AG08396 (cell line): ENCODE results near the gene BZW1.

ENCODE experiments used
- DNase-seq: peaks from one replicate; pipeline ENCODE4 v3.0.0; 2012; ENCODE audit warnings: low spot score, mixed read lengths

Gene BZW1

DNA sequence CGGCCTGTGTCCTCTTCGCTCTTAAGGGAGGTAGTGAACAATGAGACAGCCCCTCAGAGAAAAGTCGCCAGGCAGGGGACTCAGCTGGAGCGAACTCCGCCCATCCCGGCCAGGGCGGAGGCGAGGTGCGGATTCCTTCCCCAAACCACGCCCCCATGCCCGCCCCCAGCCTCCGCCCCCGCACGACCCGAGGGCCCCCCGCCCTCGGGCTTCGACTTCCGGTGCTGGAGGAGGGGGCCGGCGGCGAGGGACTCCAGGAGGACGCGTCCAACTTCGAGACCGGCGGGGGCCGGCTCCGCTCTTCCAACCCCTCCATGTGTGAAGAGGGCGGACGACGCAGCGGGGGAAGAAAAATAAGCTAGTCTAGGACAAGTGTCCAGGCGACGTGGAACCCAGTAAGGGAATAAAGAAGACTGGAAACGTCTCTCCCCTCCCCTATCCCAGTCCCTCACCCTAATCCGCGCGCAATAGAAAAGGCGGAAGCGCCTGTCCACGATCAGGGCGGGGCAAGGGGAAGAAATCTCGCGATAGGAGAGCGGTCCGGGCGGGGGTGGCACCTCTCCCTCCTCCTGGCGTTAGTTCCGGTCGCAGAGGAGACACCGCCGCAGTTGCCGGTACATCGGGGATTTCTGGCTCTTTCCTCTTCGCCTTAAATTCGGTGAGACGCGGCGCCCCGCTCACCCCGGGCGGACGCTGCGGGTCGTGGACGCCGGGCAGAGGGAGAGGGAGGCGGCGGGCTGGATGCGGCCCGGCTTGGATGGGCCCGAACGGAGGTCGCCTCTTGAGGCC, at the start of gene BZW1:
TSS of gene BZW1 (plus strand) at position 578 of the 789 bp plus-strand sequence. CDS start 1,308 bp downstream, outside the sequence.
- peak; percentile 98 for DNase-seq

DNA sequence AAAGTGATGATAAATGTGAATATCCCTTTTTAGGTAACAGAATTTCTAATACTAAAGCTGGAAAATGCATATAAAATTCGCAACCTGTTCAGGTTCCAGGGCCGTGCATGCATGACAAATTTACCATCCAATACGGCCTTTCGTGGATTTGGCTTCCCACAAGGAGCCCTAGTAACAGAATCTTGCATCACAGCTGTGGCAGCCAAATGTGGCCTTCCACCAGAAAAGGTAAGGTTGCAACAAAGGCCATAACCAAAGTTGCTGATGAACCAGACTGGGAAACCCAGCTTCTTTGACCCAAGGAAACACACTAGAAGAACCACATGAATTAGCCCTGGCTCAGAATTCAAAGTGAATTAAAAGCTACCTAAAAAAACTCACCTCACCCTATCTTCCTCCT, 49.6 kb upstream of the BZW1 start:
- no peak for DNase-seq

GRCh38 chr2:200763422-200763821, 48.3 kb upstream of the BZW1 start:
- no peak for DNase-seq

DNA sequence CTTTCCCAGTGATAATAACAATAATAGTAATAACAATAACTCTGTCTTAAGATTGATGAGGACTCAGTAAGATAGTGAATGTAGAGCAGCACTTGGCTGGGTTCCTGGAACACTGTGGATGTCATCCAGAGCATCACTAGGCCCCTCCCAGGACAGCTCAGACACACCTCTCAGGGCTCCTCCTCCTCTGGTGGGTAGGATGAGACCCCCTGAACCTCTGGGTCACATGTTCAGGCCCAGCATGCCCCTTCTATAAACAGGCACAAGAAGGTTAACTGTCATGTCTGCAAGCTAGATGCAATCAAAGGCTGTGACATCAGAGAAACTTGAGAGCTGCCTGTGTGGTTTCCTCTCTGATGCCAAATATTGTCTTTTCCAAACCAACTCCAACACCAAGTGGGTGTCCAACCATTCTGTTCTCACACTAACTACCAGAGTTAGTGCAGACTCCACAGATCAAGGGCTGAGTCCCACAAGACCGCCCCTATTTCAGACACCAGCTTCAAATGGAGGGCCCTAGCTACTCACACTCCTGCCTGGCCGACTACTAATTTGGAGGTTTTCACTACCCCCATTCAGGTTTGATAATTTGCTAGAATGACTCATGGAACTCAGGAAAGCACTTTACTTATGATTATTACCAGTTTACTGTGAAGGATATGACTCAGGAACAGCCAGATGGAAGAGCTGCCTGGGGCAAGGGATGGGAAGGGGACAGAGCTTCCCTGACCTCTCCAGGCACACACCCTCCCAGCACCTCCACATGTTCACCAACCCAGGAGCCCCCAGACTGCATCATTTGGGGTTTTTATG, 46.4 kb upstream of the BZW1 start:
- peak; percentile 58 for DNase-seq

DNA sequence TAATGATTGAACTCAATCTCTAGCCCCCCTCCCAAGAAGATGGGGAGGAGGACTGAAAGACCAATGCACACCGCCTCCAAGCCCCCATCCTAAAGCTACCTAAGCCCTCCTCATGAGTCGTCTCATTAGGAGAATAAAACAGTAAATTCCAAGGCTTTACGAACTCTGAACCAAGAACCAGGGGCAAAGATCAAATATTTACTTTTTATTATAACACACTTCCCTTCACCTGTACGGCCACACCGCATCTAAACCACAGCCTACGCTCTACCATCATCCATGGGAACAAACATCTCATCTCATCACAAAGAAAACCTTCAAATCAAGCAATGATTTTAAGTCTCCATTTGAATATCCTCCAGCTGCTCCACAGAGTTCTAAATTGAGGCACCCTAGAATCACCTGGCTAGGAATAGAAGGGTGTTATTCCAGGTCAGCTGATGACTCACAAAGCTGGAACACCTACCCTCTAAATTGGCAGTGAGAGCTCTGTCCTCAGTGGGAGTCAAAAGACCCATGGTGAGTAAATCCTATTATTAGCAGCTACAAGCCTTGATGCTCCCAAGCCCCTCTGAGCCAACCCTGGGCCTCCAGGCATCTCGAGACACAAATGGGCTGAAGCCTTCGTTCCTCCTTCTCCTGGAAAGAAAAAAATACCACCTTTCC, 45.6 kb upstream of the BZW1 start:
- DNase-seq: no peak

DNA sequence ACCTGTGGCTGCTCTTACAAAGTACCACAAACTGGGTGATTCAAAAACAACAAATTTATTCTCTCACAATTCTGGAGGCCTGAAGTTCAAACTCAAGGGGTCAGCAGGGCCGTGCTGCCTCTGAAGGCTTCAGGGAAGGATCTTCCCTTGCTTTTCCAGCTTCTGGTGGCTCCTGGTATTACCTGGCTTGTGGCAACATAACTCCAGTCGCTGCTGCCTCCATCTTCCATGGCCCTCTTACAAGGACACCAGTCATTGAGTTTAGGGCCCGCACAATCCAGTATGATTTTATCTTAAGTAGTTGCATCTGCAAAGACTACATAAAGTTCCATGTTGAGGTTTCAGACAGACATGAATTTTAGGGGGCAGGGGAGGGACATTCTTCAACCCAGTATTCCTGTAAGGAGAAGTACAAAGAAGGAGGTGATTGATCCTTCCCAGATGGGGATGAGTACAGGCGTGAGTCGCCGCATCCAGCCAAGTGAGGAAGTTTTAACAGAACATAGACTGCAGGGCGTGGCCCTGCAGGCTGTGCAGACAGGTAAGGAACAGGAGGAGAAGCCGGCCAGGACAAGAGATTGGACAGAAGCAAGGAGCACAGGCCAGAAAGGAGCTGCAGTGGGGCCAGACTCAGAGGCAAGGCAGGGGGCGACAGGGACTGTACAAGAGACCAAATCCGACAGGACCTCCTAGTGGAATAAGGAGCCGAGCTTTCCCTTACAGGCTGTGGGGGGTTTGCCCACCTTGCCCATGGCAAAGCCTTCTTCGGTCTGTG, 44.4 kb upstream of the BZW1 start:
- no peak for DNase-seq

DNA sequence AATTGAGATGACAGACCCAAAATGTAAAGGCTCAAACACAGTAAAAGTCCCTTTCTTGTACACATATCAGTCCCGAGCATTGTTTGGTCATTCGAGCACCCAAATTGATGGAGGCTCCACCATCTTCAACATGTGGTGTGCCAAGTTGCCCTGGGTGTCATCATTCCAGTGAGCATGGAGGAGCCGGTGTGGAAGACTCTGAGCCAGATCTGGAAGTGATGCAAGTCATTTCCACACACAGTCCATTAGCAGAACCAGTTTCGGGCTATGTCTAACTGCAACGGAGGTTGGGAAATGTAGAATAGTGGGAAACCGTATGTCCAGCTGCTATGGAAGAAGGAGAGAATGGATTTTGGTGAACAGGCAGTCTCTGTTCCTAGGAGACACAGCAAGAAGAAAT, 40.9 kb upstream of the BZW1 start:
- no peak for DNase-seq

- no peak for DNase-seq
These were observed 39.1 kb upstream of the BZW1 start for GRCh38 chr2:200772620-200773019.

GRCh38 chr2:200773083-200773482, 38.6 kb upstream of the BZW1 start:
- no peak for DNase-seq

DNA sequence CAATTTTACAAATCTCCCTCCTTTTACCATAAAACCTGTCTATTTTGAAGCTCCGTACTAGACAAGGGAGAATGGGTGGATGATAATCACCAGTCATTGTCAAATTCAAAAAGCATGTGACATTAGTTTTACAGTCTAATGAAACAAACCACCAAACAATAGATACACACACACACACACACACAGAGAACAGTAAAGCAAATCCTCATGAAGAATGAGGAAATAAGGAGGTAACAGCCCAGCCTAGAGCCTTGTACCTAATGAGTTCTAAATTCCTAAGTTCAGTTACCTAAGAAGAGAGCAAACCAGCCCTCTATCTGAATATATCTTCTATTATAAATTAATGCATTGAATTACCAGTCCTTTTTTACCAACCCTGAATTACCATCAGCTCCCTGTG, 36.8 kb upstream of the BZW1 start:
- no peak for DNase-seq

GRCh38 chr2:200777275-200777674, 34.4 kb upstream of the BZW1 start:
- DNase-seq: no peak

- no peak for DNase-seq
These were observed 33.7 kb upstream of the BZW1 start for GRCh38 chr2:200778038-200778437.

DNA sequence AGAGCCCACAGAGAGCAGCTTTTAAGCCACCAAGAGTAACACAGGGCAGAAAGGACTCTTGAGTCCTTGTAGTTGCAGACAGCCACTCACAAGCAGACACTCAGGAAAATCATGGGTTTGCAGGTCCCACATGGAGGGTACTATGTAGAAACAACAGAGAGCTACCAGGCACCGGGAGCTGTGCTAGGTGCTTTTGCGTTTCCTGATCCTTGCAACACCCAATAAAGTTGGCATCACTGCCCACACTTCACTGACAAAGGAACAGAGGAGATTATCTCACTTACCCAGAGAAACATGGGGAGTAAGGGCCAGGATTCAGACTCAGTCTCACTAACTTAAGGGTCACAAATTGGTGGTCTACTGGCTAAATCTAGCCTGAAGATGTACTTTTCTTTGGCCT, 32.5 kb upstream of the BZW1 start:
- DNase-seq: no peak

DNA sequence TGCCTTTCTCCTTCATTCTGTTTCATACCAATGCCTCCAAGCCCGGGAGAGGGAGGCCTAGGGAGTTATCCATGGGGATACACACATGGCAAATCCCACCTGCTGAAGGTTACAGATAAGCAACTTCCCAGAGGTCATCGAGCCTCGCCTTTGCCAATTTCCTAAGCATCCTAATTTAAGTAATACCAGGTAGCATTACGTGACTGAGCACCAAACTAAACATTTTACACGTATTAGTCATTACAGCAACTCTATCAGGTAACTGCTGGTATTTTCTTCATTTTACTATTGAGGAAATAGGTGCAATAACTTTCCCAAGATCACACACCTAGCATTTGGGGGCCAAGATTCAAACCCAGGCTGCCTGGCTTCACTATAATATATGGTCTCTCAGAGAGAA, 30.1 kb upstream of the BZW1 start:
- no peak for DNase-seq

DNA sequence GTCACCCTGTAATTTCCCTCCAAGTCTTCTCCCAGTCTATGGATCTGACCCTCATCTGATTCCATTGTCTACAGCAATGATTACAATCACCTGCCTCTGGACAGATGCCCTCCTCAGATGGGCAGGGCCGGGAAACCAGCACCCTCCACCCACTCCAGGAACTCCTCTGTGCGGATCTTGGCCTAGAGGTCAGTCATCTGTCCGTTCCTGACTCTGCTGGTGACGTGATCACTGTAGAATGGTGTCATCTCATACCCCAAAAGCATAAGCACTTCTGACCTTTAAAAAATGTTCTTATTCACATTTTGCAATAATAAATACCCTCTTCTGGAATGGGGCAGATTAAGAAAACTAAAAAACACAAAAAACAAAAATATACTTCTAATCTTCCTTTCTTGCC, 29.5 kb upstream of the BZW1 start:
- no peak for DNase-seq

DNA sequence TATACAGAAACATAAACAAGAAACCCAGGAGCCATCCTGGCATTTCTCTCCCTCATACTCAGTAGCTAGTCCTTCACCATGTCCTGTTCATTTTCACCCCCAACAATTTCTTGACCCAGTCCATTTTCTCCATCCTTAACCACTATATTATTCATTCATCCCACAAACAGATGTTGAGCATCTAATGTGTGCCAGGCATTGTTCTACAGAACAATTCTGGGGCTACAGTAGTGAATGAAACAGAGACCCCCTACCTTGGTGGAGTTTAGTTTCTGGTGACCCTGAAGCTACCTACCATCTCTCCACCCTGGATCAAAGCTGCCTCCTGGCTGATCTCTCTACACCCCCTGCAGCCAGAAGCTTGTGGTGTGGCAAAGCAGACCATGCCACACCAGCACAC, 27.5 kb upstream of the BZW1 start:
- no peak for DNase-seq

DNA sequence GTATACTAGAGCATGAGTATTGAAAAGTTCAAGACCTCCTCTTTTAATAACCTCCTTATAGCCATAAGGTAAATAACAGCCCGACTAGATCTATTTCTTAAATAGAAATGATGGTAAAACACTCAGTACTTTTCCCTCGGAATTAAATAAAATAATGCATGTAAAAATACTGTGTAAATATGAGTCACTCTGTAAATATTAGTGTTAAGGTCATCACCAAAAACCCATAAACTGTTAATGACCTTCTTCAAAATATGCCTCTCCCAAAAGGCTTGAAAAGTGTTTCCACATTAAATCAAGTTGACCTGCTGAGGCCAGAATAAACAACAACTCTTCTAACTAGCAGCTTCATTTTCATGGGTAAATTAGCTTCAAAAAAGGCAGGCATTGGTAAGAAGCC, 25.3 kb upstream of the BZW1 start:
- no peak for DNase-seq

GRCh38 chr2:200786826-200787225, 24.9 kb upstream of the BZW1 start:
- peak; percentile 18 for DNase-seq

- DNase-seq: peak; percentile 65
These were observed 24.2 kb upstream of the BZW1 start for GRCh38 chr2:200787351-200788120.

DNA sequence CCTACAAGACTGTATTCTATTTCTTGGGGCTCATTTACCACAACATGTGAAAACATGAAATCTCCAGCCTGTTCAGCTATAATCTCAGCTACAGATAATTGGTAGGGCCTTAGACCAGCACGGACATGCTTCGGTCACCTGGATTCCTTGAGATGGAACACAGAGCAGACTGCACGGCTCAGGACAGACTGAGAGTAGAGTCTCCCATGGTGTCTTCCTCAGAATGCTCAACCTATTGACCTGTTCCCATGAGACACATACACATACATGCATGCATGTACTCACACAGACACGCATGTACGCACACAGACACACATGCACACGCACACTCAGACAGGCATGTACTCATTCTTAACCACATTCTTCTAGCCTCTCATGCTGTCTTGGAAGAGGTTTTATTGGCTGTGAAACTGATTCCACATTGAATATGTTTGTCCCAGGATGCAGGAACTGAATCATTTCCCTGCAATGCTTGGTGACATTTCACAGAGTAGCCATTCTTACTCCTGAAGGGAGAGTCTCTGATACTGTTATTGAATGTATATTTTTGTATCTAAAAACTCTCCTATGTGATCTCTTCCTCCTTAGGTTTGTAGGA, 23.5 kb upstream of the BZW1 start:
- peak; percentile 24 for DNase-seq

GRCh38 chr2:200790185-200790584, 21.5 kb upstream of the BZW1 start:
- DNase-seq: no peak
